Measurements from ENCODE around the gene GYS1.

DNA sequence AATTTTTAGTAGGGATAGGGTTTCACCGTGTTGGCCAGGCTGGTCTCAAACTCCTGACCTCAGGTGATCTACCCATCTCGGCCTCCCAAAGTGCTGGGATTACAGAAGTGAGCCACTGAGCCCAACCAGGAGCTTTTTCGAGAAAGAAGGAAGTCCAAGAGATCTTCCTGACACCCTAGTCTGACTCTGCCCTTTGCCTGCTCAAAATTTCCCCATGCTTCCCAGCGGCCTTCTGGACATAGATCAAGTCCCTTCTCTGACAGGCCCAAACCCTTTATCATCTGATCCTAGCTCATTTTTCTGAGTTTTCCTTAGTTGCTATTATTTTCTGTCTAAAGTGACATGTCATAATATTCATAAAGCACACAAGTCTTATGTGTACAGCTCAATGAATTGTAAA, 40.0 kb downstream of the GYS1 start:
- TF ChIP-seq, protein P1, sequence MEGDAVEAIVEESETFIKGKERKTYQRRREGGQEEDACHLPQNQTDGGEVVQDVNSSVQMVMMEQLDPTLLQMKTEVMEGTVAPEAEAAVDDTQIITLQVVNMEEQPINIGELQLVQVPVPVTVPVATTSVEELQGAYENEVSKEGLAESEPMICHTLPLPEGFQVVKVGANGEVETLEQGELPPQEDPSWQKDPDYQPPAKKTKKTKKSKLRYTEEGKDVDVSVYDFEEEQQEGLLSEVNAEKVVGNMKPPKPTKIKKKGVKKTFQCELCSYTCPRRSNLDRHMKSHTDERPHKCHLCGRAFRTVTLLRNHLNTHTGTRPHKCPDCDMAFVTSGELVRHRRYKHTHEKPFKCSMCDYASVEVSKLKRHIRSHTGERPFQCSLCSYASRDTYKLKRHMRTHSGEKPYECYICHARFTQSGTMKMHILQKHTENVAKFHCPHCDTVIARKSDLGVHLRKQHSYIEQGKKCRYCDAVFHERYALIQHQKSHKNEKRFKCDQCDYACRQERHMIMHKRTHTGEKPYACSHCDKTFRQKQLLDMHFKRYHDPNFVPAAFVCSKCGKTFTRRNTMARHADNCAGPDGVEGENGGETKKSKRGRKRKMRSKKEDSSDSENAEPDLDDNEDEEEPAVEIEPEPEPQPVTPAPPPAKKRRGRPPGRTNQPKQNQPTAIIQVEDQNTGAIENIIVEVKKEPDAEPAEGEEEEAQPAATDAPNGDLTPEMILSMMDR (IDR thresholded peaks at IDR 0.05; ENCODE audit: insufficient read depth, low read length): no peak
- TF ChIP-seq, protein P2, sequence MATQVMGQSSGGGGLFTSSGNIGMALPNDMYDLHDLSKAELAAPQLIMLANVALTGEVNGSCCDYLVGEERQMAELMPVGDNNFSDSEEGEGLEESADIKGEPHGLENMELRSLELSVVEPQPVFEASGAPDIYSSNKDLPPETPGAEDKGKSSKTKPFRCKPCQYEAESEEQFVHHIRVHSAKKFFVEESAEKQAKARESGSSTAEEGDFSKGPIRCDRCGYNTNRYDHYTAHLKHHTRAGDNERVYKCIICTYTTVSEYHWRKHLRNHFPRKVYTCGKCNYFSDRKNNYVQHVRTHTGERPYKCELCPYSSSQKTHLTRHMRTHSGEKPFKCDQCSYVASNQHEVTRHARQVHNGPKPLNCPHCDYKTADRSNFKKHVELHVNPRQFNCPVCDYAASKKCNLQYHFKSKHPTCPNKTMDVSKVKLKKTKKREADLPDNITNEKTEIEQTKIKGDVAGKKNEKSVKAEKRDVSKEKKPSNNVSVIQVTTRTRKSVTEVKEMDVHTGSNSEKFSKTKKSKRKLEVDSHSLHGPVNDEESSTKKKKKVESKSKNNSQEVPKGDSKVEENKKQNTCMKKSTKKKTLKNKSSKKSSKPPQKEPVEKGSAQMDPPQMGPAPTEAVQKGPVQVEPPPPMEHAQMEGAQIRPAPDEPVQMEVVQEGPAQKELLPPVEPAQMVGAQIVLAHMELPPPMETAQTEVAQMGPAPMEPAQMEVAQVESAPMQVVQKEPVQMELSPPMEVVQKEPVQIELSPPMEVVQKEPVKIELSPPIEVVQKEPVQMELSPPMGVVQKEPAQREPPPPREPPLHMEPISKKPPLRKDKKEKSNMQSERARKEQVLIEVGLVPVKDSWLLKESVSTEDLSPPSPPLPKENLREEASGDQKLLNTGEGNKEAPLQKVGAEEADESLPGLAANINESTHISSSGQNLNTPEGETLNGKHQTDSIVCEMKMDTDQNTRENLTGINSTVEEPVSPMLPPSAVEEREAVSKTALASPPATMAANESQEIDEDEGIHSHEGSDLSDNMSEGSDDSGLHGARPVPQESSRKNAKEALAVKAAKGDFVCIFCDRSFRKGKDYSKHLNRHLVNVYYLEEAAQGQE (IDR thresholded peaks at IDR 0.05; ENCODE audit: insufficient replicate concordance, low read depth): no peak
